GM18511 (cell line): Measurements from ENCODE around the gene TAGLN2.
"Not testable (repeated sequence)": the region's sequence is repeated elsewhere in the genome, so short reads cannot be mapped to it uniquely, and the experiment has no call there.

Experiments used
- ATAC-seq: cut with Tn5 transposase; IDR thresholded peaks from one replicate; pipeline ENCODE4 v1.9.1; 2021; ENCODE audit warnings: mild to moderate bottlenecking, moderate library complexity; ENCODE audit not compliant: unreplicated experiment

TAGLN2 gene

DNA sequence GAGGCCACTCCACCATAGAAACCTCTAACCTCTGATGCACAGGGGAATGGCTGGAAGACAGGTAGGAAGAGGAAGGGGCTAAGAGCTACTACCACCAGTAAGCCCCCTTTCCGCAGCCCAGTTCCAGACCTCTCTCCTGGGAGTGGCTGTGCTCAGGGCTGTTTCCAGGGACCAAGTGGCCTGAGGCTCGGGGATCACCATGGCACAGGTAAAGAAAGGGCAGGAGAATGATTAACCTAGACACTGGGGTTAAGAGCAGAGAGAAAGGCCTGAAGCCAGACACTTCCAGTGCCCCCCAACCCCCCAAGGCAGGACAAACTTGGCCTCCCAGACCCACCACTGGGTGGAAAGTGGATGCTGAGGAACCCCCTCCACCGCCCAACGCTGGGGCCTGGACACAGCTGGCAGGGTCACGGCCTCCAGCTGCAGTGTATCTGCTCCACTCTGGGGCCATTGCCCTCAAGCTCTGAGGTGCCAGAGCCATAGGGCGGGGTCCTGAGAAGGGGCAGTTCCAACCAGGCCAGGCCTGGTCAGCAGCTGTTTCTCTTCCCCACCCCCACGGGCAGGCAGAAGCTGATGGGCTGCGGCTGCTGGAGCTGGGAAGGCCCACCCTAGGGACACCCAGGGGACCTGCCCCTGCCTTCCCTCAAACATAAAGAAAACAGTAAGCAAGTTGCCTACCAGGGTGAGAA lies 2.6 kb downstream of the TAGLN2 start:
- no peak for ATAC-seq

DNA sequence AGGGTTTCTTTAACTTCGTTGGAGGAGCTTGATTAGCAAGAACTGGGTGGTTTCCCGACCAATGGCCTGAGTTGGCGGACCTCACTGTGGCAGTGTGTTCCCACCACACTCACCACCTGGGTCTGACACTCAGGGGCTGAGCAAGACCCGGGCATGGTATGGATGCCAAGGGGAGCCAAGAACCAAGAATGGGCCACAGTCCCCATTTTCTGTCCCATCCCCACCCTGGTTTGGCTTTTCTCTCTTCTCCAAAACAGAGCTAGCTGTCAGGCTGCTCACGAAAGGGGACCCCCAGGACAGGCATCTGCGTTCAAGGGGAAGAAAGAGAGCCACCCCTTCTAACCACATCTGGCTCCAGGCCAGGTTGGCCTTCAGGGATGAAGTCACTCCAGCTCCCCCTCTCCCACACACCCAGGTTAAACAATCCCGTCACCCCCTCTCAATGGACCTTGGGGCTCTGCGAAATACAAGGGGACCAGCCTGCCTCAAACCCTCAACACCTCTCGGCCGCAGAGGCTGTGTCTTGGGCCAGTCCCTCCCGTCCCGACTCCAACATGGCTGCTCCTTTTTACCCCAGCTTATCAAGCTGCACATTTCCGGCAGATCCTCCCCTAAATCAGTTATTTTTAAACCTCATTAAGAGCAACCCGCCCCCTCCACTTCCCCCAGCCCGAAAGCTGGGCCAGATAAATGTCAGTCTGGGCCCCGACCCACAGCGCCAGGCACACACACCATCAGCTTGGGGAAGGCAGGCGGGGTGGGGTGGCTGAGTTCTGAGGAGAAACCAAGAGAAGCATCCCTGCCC lies 3.4 kb downstream of the TAGLN2 start:
- no peak for ATAC-seq

DNA sequence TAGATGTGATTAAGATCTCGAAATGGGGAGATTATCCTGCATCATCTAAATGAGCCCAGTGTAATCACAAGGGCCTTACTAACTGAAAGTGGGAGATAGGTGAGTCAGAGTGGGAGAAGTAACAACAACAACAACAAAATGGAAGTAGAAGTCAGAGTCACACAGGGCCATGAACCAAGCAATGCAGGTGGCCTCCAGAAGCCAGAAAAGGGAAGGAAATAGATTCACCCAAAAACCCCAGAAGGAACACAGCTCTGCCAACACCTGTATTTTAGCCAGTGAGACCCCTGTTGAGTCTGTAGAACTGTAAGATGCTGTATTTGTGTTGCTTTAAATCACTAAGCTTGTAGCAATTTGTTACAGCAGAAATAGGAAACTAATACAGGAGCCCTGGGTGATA lies 4.1 kb downstream of the TAGLN2 start:
- ATAC-seq = peak; percentile 25

DNA sequence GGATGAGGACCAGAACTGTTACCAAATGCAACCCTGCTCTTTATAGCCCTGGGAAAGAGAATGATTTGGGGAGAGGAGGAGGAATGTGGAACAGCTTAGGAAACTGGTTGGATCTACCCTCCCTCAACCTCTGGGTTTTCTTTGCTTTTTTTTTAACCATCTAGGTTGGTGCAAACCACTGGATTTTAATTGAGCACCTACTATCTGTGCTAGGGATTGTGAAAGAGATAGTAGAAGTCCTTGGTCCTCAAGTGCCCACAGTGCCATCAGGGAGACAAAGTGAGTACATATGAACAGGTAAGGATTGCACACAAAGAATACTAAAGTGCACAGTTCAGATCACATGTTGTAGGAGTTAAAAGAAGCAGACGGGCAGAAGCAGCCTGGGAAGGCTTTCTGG lies 4.7 kb downstream of the TAGLN2 start:
- no peak for ATAC-seq

DNA sequence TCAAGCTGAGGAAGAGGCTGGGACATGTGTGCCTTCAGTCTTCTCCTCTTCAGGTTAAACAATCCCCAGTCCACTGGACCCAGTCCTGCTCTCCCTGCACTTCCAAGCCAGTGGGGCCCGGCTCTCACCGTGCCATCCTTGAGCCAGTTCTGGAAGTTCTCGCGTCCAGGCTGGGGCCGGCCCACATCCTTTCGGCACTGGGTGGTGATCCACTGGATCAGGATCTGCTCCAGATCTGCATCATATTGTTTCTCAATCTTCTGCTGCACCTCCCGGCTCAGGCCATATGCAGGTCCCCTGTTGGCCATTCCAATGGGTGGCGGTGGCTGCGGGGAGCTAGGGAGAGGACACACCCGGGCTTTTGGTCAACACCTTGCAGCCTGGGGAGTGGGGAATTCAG lies 5.1 kb downstream of the TAGLN2 start:
- no peak for ATAC-seq

DNA sequence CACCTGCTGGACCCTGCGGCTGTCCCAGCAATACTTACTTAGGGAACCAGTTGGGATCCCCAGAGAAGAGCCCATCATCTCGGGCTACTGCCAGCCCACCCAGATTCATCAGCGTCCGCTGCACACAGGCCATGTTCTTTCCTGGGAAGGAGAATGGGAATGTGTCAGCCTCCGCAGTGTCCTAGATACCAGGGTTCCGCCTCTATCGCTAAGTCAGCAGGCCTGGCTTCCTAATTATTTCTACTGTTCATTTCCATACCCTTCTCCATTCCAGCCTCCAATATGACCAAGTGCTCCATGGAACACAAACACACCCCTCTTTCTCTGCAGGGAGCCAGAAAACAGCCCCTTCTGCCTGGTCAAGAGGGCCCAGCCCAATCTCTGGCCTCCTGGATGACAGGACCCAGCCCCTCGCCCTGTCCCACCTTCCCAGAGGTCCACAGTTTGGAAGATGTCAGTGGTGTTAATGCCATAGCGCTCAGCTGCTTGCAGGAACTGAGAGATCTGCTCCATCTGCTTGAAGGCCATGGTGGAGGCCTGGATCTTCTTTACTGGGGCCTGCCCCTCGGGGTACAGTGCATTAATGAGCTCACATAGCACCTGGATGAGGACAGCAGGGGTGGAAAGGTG lies 6.0 kb downstream of the TAGLN2 start:
- ATAC-seq = no peak

DNA sequence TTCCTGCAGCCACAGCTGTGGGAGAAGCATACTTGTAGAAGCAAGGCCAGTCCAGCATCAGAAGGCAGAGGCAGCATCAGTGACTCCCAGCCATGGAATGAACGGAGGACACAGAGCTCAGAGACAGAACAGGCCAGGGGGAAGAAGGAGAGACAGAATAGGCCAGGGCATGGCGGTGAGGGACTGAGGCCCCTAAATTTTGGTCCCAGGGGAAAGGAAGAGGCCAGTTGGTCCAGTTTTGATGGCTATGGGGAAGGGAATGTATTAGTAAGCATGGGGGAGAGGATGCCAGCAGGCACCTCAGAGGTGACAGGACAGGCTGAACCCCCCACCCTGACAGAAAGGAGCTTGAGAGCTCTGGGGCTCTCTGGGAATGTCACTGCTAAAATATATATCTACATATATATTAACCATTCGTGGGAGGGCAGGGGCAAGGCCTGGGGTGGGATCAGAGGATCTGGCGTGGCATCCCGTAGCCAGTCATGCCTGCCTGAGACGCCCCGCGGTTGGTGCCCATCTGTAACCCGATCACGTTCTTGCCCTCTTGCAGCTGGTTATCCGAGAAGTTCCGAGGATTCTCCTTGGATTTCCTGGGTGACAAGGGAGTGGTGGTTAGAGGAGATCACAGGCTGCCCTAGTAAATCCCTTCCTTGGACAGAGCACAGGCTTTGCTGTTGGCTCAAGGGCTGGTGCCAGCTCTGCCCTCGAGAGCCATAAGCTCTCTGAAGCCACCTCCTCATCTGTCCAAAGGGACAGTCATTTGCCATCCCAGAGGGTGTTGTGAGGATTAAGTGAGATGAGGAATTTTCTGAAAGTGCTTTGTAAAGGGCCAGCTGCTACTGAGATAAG lies 6.7 kb downstream of the TAGLN2 start:
- no peak for ATAC-seq

DNA sequence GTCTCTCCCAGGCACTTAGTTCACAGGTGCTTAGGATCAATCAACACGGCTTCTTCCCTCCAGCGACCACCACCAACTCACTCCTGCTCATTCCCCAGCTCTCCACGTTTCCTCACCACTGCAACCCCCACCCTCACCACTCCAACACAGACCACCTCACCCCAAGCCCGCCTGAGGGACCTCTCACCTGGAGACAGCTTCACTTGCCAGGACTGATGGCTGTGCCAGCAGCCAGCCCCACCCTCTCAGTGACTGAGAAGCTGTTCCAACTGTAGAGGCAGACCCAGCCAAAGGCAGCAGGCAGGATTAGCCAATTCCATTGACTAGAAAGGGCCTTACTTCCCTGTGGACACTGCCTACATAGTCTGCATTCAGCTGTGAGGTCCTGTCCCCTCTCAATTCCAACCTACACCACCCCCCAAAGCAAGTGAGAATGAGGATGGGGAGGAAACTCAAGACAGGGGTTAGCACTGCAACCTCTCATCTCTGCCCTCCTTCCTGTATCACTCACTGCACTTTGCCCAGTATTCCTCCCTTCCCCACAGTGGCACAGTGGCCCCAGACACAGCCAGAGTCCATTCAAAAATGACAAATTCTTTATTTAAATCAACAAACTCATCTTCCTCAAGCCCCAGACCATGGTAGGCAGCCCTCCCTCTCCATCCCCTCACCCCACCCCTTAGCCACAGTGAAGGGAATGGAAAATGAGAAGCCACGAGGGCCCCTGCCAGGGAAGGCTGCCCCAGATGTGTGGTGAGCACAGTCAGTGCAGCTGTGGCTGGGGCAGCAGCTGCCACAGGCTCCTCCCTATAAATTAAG lies 7.6 kb downstream of the TAGLN2 start:
- no peak for ATAC-seq

DNA sequence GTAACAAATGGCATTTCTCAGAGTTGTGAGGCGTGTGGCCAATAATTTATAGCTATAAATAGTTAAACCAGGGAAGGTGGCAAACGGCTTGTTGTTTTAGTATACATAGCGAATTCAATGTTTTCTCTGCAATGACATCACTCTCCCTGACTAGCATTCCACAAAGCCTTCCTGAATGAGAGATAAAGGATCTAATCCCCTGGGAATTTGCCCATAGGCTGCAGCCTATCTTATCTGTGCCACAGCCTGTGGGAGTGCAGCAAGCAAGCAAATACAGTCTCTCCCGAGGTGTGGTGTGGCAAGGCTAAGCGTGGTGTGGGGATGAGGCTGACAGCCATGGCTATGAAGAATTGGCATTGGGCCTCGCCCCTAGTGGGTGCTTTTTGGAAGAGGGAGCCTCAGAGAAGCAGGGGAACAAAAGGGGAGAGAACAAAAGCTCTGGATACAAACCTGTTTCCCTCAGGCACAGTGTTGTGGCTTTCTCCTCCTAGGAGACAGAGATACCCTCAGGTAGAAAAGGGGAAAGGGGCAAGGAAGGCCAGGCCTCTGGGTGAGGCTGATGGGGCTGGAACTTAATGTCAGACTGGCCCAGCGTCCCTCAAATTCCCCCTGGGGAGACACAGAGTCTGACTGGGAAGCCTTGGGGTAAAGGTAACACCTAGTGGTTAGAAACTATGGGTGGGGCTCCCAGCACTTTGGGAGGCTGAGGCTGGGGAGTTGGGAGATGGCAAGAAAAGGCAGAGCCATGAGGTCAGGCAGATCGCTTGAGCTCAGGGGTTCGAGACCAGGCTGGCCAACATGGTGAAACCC lies 8.9 kb downstream of the TAGLN2 start:
- no peak for ATAC-seq

DNA sequence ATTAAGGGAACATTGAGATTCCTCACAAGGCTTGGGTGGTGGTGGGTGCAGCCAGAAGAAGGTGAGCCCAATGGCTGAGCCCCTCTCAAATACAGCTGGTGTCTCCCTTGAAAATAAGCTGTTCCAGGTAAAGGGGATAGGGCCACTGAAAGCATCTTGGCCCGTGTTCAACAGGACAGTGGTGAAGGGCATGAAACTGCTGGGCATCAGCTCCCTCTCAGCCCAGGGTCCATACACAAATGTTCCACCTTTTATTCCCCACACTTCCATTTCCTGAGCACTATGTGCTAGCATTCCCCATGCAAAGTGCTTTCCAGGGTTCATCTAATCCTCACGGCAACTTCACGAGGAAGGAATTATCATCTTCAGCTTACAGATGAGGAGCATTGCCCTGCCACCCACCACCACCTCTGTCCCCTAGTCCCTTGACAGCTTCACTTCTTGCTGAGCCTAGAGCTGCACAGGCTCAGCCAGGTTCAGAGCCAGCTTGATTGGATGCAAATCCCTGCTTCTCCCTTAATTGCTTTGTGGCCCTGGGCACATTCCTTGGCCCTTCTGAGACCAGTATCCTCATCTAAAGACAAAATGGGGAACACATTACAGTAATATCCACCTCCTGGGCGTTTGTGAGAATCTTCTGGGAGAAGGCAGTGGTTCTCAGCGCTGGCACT lies 9.6 kb downstream of the TAGLN2 start:
- no peak for ATAC-seq

DNA sequence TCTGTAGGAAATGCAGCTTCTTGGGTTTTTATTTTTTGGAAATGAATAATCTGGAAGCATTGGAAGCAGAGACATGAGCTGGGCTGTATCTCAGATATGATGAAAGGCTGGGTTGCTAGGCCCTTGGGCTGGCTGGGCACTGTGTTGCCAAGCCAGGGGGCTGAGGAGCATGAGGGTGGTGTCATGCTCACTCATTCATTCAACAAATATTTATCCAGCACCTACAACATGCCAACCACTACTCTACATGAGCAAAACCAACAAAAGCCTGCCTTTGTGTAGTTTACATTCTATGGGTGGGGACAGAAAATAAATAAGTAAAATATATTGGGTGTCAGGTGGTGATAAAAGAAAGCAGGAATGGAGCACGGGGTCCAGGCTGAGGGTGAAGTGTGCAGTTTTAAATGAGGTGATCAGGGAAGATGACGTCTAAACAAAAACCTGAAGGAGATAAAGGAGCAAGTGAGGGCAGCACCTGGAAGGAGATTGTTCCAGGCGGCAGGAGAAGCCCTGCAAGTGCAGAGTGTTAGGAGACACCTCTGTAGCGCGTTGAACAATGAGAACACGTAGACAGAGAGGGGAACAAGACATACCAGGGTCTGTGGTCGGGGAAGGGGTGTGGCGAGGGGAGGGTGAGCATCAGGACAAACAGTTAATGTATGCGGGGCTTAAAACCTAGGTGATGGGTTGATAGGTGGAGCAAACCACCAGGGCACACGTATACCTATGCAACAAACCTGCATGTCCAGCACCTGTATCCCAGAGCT lies 10.9 kb downstream of the TAGLN2 start:
- no peak for ATAC-seq

DNA sequence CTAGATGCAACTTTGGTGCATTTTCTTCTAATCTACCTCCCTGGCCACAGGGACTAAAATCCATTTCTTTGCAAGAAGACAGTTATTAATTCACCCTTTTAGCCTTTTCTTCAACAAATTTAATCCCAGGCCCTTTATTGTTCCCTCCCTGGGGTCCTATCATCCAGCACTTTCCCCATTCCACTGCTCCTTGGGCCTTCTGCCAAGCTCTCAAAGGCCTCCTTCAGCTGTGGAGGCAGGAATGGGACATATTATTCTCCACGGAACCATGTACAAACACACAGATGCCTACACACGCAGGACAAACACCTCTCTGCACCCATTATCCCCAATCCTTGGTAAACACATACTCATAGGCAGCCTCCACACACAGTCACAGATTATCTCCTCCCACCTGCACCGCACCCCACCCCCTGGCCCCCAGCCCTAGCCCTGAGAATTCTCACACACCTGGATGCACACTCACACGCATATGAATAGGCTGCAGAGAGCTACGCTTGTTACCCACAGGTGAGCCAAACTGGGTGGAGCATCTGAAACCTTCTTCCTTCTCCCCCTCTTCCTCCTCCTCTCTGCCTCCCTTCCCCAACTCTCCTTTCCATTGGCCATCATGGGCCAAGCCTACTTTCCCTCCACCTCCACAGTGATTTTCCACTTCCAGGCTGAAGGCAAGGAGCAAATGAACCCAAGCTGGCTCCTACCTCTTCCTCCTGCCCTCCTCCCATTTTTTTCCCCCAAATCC lies 11.7 kb downstream of the TAGLN2 start:
- no peak for ATAC-seq

DNA sequence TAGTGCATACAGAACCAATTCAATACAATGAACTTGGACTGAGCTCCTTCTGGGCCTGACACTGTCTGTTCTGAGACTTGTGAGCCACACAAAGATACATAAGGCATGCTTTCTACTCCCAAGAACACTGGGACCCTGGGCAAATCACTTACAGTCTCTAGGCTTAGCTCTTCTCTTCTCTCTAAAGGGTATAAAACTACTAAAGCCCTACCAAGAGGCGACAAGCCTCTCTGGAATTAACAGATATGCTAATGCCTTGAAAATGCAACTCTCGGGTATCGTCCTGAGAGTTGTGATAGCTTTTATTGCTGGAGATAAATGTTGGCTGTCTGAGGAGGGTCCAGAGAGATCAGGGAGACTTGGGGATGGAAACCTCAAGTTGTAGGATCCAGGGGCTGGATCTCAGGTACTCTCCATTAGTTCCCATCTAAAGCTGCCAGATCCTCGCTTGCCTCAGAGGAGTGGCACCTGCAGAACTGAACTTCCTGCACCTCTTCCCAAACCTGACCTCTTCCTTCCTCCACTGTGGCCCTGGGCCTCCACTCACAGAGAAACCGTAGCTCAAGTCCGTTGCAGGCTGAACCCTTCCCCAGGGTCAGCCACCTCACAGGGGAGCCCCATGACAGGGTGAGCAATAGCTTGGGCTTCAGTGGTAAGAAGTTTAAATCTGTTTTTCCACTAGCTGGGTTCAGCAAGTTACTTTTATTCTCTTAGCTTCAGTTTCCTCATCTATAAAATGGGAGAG lies 13.8 kb downstream of the TAGLN2 start:
- no peak for ATAC-seq

DNA sequence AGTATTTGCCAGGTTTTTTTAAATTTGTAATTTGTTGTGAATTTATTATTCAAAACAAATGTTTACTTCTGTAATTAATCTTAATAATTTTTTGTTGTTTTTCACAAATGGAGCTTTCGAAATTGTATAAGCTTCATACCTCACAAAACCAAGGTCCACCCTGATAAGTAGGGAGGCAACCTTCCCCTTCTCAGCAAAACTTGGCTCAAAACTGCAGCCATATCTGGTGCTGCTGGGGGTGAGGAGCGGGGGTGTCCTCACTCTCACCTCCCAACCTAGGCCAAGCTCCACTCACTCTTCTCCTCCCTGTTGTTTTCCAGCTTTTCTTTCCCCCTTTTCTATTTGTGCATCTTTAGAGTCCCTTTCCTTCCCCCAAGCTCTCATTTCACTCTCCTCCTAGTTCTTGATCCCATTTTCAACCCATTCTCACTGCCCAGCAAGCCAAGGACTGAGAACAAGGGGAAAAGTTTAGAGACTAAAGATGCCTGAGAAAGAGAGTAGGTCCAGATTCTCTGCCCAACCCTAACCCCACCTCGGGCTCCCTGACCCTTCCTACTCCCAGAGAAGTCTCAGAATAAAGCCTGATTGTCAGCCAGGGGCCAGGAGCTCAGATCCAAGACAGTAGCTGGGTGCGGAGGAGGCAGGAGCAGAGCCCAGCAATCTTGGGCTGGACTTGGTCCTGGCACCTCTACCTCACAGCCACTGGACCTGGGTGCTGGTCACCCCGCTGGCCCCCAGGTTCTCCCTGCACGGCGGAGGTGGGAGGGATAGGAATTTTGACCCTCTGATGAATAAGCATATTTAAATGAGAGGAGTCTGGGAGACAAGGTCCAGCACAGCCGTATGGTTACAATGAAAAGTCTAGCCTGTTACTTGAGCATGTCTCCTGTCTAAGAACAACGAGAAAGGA lies 17.0 kb downstream of the TAGLN2 start:
- ATAC-seq = no peak

DNA sequence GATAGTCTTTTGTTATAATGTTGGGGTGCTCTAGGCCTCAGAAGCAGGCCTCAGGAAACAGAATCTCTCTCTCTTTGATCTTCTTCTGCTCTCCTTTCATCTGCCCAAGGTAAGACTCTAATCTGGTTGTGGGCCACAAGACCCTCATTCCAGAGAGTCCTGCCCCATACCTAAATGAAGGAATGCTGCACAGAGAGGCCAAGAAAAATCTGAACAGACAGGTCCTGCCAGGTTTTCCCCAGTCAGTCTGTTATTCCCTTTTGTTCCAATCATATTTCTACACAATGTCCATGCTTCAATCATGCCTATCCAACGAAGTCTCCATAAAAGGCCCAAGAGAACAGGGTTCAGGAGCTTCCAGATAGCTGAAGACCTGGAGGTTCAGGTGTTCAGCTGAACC lies 18.3 kb downstream of the TAGLN2 start:
- ATAC-seq = no peak

DNA sequence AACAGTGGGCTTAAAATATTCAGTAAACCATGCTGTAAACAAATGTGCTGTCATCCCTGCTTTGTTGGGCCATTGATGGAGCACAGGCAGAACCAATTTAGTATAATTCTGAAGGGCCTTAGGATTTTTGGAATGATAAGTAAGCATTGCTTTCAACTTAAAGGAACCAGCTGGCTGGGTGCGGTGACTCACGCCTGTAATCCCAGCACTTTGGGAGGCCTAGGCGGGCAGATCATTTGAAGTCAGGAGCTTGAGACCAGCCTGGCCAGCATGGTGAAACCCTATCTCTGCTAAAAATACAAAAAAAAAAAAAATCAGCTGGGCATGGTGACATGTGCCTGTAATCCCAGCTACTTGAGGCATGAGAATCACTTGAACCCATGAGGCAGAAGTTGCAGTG lies 21.3 kb downstream of the TAGLN2 start:
- not testable (repeated sequence) for ATAC-seq
